Hypothalamus (tissue), 51 donors: ENCODE data around the gene TTLL5.

Source experiments
- DNase-seq, 51 donors: peaks; one replicate each; lab custom pipeline; 2025; lab: John Stamatoyannopoulos, UW

The TTLL5 gene

GRCh38 chr14:75726321-75726720 is 65.3 kb downstream of the TTLL5 start:
- no peak for DNase-seq

- DNase-seq = no peak
Observed at GRCh38 chr14:75727124-75727523, 66.1 kb downstream of the TTLL5 start.

- no peak for DNase-seq
Observed at GRCh38 chr14:75732888-75733287, 71.8 kb downstream of the TTLL5 start.

GRCh38 chr14:75734854-75735253 is 73.8 kb downstream of the TTLL5 start:
- no peak for DNase-seq

- no peak for DNase-seq
Observed at GRCh38 chr14:75736845-75737485, 75.9 kb downstream of the TTLL5 start.

- no peak for DNase-seq
Observed at GRCh38 chr14:75738192-75738591, 77.1 kb downstream of the TTLL5 start.

- DNase-seq = no peak
Observed at GRCh38 chr14:75742867-75743266, 81.8 kb downstream of the TTLL5 start.

- no peak for DNase-seq
Observed at GRCh38 chr14:75747899-75748298, 86.9 kb downstream of the TTLL5 start.

GRCh38 chr14:75748336-75748735 is 87.3 kb downstream of the TTLL5 start:
- no peak for DNase-seq

- DNase-seq = no peak
Observed at GRCh38 chr14:75751296-75751695, 90.2 kb downstream of the TTLL5 start.

GRCh38 chr14:75752086-75752485 is 91.0 kb downstream of the TTLL5 start:
- DNase-seq = no peak

GRCh38 chr14:75752907-75753594 is 92.0 kb downstream of the TTLL5 start:
- DNase-seq = no peak

- DNase-seq = no peak
Observed at GRCh38 chr14:75753696-75754095, 92.7 kb downstream of the TTLL5 start.

- DNase-seq = no peak
Observed at GRCh38 chr14:75757644-75758402, 96.8 kb downstream of the TTLL5 start.

GRCh38 chr14:75764020-75764419 is 103.0 kb downstream of the TTLL5 start:
- no peak for DNase-seq

GRCh38 chr14:75769047-75769685 is 108.1 kb downstream of the TTLL5 start:
- DNase-seq = no peak

- no peak for DNase-seq
Observed at GRCh38 chr14:75770635-75771034, 109.6 kb downstream of the TTLL5 start.

GRCh38 chr14:75771595-75771994 is 110.5 kb downstream of the TTLL5 start:
- peak in 1 of 51 donors; percentile 1 for DNase-seq

- no peak for DNase-seq
Observed at GRCh38 chr14:75773046-75773445, 112.0 kb downstream of the TTLL5 start.

- DNase-seq = no peak
Observed at GRCh38 chr14:75781096-75781495, 120.0 kb downstream of the TTLL5 start.

GRCh38 chr14:75783184-75783583 is 122.1 kb downstream of the TTLL5 start:
- no peak for DNase-seq
